Epithelial cell of proximal tubule (primary cell): ENCODE data around the gene CRMP1. TPM values are rescaled to one million over a fixed set of nuclear protein-coding genes. Genes with fewer than 3 reads are reported as not detected.
"Not testable (repeated sequence)": the region's sequence is repeated elsewhere in the genome, so short reads cannot be mapped to it uniquely, and the experiment has no call there.

Experiments
- DNase-seq: peaks from one replicate; pipeline ENCODE4 v3.0.0-alpha.2; 2011; ENCODE audit warnings: low read depth
- H3K4me3 ChIP-seq: 2 replicates; pipeline ENCODE4 v1.5.1; 2011; ENCODE audit warnings: low read depth, mild to moderate bottlenecking, low read length
- CTCF ChIP-seq: conservative IDR thresholded peaks from 2 replicates; pipeline ENCODE4 v1.5.1; 2012; ENCODE audit warnings: low read depth, mild to moderate bottlenecking, low read length
- total RNA-seq: library from RNA; depleted of rRNA; stranded (reverse); fragments of >200 nt; gene quantifications from 2 replicates; pipeline ENCODE4 v1.2.3, GENCODE V29; 2015

Gene CRMP1
- total RNA-seq, 1 donor from 2014 or later: 1.8 TPM

GRCh38 chr4:5845035-5845905, 47.6 kb downstream of the CRMP1 start:
- TF ChIP-seq CTCF: no peak
- H3K4me3 ChIP-seq: no peak overlapping the region
- no peak for DNase-seq

GRCh38 chr4:5843573-5844530, 49.0 kb downstream of the CRMP1 start:
- no peak overlapping the region for H3K4me3 ChIP-seq
- no peak for DNase-seq
- TF ChIP-seq CTCF: no peak

GRCh38 chr4:5842456-5842855, 50.4 kb downstream of the CRMP1 start:
- no peak for DNase-seq
- no peak overlapping the region for H3K4me3 ChIP-seq
- TF ChIP-seq CTCF: no peak

- H3K4me3 ChIP-seq: no peak overlapping the region
- no peak for TF ChIP-seq CTCF
- no peak for DNase-seq
Measured at GRCh38 chr4:5839751-5840674, 52.9 kb downstream of the CRMP1 start.

GRCh38 chr4:5839332-5839731, 53.6 kb downstream of the CRMP1 start:
- no peak for DNase-seq
- no peak for TF ChIP-seq CTCF
- H3K4me3 ChIP-seq: no peak overlapping the region

GRCh38 chr4:5837483-5837882, 55.4 kb downstream of the CRMP1 start:
- DNase-seq, H3K4me3 ChIP-seq: not testable (repeated sequence)

- no peak for DNase-seq
- no peak overlapping the region for H3K4me3 ChIP-seq
- TF ChIP-seq CTCF: no peak
Measured at GRCh38 chr4:5836943-5837342, 55.9 kb downstream of the CRMP1 start.
